Measurements from ENCODE around the gene SH3RF1.

Gene SH3RF1

GRCh38 chr4:169250796-169251195, 20.0 kb downstream of the SH3RF1 start:
- Histone ChIP-seq H3K4me3 (ENCODE audit: low read length) (no peak overlapping the region), H4K20me1 (ENCODE audit: control insufficient read depth, insufficient read depth, low read depth, low read length) (no peaks in the 10 kb centered on the region), H3K36me3 (ENCODE audit: control insufficient read depth, low read length) (no peaks in the 10 kb centered on the region), H3K27me3 (ENCODE audit: control insufficient read depth, low read length) (no peaks in the 10 kb centered on the region), H3K9me3 (ENCODE audit: control insufficient read depth, insufficient read depth, low read length) (no peaks in the 10 kb centered on the region), H3K27ac (ENCODE audit: low read depth, low read length) (no peak overlapping the region), H3F3A (ENCODE audit: control insufficient read depth, insufficient read depth) (no peaks in the 10 kb centered on the region), H3K4me2 (ENCODE audit: low read length) (no peak overlapping the region), H3K9me2 (replicated peaks; ENCODE audit: control insufficient read depth, low read length) (no peaks in the 10 kb centered on the region), H3K79me2 (ENCODE audit: control insufficient read depth, low read length) (no peaks in the 10 kb centered on the region), H3K4me1 (ENCODE audit: control insufficient read depth, low read length) (no peaks in the 10 kb centered on the region)
- TF ChIP-seq EZH2phosphoT487 (IDR thresholded peaks at IDR 0.05; ENCODE audit: borderline replicate concordance, low read length), result no peak
- no peak for TF ChIP-seq CTCF (IDR thresholded peaks at IDR 0.05; ENCODE audit: low read depth, low read length, poor library complexity, severe bottlenecking)

GRCh38 chr4:169249999-169250398, 20.8 kb downstream of the SH3RF1 start:
- H4K20me1 ChIP-seq (ENCODE audit: control insufficient read depth, insufficient read depth, low read depth, low read length), result no peaks in the 10 kb centered on the region
- TF ChIP-seq EZH2phosphoT487 (IDR thresholded peaks at IDR 0.05; ENCODE audit: borderline replicate concordance, low read length) (no peak), CTCF (IDR thresholded peaks at IDR 0.05; ENCODE audit: low read depth, low read length, poor library complexity, severe bottlenecking) (no peak)
- H3K27ac ChIP-seq (ENCODE audit: low read depth, low read length), result no peak overlapping the region
- H3K27me3 ChIP-seq (ENCODE audit: control insufficient read depth, low read length), result no peaks in the 10 kb centered on the region
- H3K79me2 ChIP-seq (ENCODE audit: control insufficient read depth, low read length), result no peaks in the 10 kb centered on the region
- no peaks in the 10 kb centered on the region for H3K36me3 ChIP-seq (ENCODE audit: control insufficient read depth, low read length)
- H3F3A ChIP-seq (ENCODE audit: control insufficient read depth, insufficient read depth), result no peaks in the 10 kb centered on the region
- H3K9me3 ChIP-seq (ENCODE audit: control insufficient read depth, insufficient read depth, low read length), result no peaks in the 10 kb centered on the region
- no peaks in the 10 kb centered on the region for H3K4me1 ChIP-seq (ENCODE audit: control insufficient read depth, low read length)
- no peak overlapping the region for H3K4me2 ChIP-seq (ENCODE audit: low read length)
- no peaks in the 10 kb centered on the region for H3K9me2 ChIP-seq (replicated peaks; ENCODE audit: control insufficient read depth, low read length)
- H3K4me3 ChIP-seq (ENCODE audit: low read length), result no peak overlapping the region

GRCh38 chr4:169249214-169249973, 21.4 kb downstream of the SH3RF1 start:
- no peaks in the 10 kb centered on the region for H4K20me1 ChIP-seq (ENCODE audit: control insufficient read depth, insufficient read depth, low read depth, low read length)
- H3K79me2 ChIP-seq (ENCODE audit: control insufficient read depth, low read length), result no peaks in the 10 kb centered on the region
- no peak overlapping the region for H3K4me3 ChIP-seq (ENCODE audit: low read length)
- H3K36me3 ChIP-seq (ENCODE audit: control insufficient read depth, low read length), result no peaks in the 10 kb centered on the region
- H3K27me3 ChIP-seq (ENCODE audit: control insufficient read depth, low read length), result no peaks in the 10 kb centered on the region
- H3K4me1 ChIP-seq (ENCODE audit: control insufficient read depth, low read length), result no peaks in the 10 kb centered on the region
- no peak overlapping the region for H3K4me2 ChIP-seq (ENCODE audit: low read length)
- H3K9me2 ChIP-seq (replicated peaks; ENCODE audit: control insufficient read depth, low read length), result no peaks in the 10 kb centered on the region
- no peaks in the 10 kb centered on the region for H3F3A ChIP-seq (ENCODE audit: control insufficient read depth, insufficient read depth)
- H3K27ac ChIP-seq (ENCODE audit: low read depth, low read length), result no peak overlapping the region
- TF ChIP-seq EZH2phosphoT487 (IDR thresholded peaks at IDR 0.05; ENCODE audit: borderline replicate concordance, low read length), result no peak
- TF ChIP-seq CTCF (IDR thresholded peaks at IDR 0.05; ENCODE audit: low read depth, low read length, poor library complexity, severe bottlenecking), result no peak
- H3K9me3 ChIP-seq (ENCODE audit: control insufficient read depth, insufficient read depth, low read length), result no peaks in the 10 kb centered on the region

All from DOHH2 (cell line).